GM19025 (cell line): ENCODE results near the gene GSK3A.

ENCODE experiments used
- ATAC-seq: cut with Tn5 transposase; IDR thresholded peaks from one replicate; pipeline ENCODE4 v1.9.1; 2021; ENCODE audit warnings: mild to moderate bottlenecking, low read depth, moderate library complexity; ENCODE audit not compliant: unreplicated experiment

The GSK3A gene

GRCh38 chr19:42281146-42281826, 38.9 kb upstream of the GSK3A start:
- no peak for ATAC-seq

GRCh38 chr19:42280815-42281145, 38.4 kb upstream of the GSK3A start:
- no peak for ATAC-seq

GRCh38 chr19:42279902-42280814, 37.8 kb upstream of the GSK3A start:
- peak; percentile 27 for ATAC-seq

- ATAC-seq, result no peak
Observed at GRCh38 chr19:42279155-42279901, 36.9 kb upstream of the GSK3A start.

GRCh38 chr19:42278452-42279154, 36.2 kb upstream of the GSK3A start:
- ATAC-seq, result no peak

GRCh38 chr19:42277821-42278451, 35.5 kb upstream of the GSK3A start:
- ATAC-seq, result no peak

GRCh38 chr19:42276821-42277220, 34.4 kb upstream of the GSK3A start:
- no peak for ATAC-seq

- no peak for ATAC-seq
Observed at GRCh38 chr19:42276284-42276683, 33.9 kb upstream of the GSK3A start.

GRCh38 chr19:42275517-42275916, 33.1 kb upstream of the GSK3A start:
- ATAC-seq, result no peak

GRCh38 chr19:42275103-42275502, 32.7 kb upstream of the GSK3A start:
- no peak for ATAC-seq

GRCh38 chr19:42274065-42274682, 31.8 kb upstream of the GSK3A start:
- ATAC-seq, result no peak

- ATAC-seq, result no peak
Observed at GRCh38 chr19:42273407-42274064, 31.1 kb upstream of the GSK3A start.

- no peak for ATAC-seq
Observed at GRCh38 chr19:42272989-42273406, 30.6 kb upstream of the GSK3A start.

- no peak for ATAC-seq
Observed at GRCh38 chr19:42272535-42272897, 30.1 kb upstream of the GSK3A start.

GRCh38 chr19:42271861-42272534, 29.6 kb upstream of the GSK3A start:
- no peak for ATAC-seq

- no peak for ATAC-seq
Observed at GRCh38 chr19:42271045-42271419, 28.6 kb upstream of the GSK3A start.

- no peak for ATAC-seq
Observed at GRCh38 chr19:42270346-42271044, 28.1 kb upstream of the GSK3A start.
